Omental fat pad (tissue), 4 donors: Measurements from ENCODE around the gene LMO3. TPM values are rescaled to one million over a fixed set of nuclear protein-coding genes. Genes with fewer than 3 reads are reported as not detected.

Experiments
- ATAC-seq: fragments of 150-250 bp; one replicate; pipeline ENCODE4 v1.9.1; 2016; ENCODE audit warnings: mild to moderate bottlenecking, moderate library complexity; ENCODE audit not compliant: low FRiP score
- DNase-seq: peaks from one replicate; pipeline ENCODE4 v3.0.0-alpha.2; 2019; ENCODE audit warnings: low spot score
- CTCF ChIP-seq, 3 donors: fragments of 450-650 bp; IDR thresholded peaks; one replicate each; pipeline ENCODE4 v1.5.1; 2016 to 2017; ENCODE audit warnings: antibody characterized with exemption in 3 of 3, mild to moderate bottlenecking in 3 of 3, moderate library complexity in 2 of 3
- total RNA-seq, 4 donors: library from RNA; depleted of rRNA; stranded (reverse); fragments of >200 nt; gene quantifications; one replicate each; pipeline ENCODE4 v1.1.0, GENCODE V29; 2016

Gene LMO3
- total RNA-seq, 4 donors from 2014 or later = 13.1 to 169 (median 93.0) TPM

- no peak for TF ChIP-seq CTCF (IDR thresholded peaks at IDR 0.05)
- ATAC-seq (no peak), DNase-seq (no peak)
Observed at GRCh38 chr12:16515666-16516065, 90.3 kb downstream of the LMO3 start.

GRCh38 chr12:16513231-16513630 is 92.7 kb downstream of the LMO3 start:
- ATAC-seq (no peak), DNase-seq (no peak)
- no peak for TF ChIP-seq CTCF (IDR thresholded peaks at IDR 0.05)

GRCh38 chr12:16509411-16509810 is 96.6 kb downstream of the LMO3 start:
- no peak for DNase-seq
- no peak for ATAC-seq
- no peak for TF ChIP-seq CTCF (IDR thresholded peaks at IDR 0.05)

- no peak for ATAC-seq
- no peak for TF ChIP-seq CTCF (IDR thresholded peaks at IDR 0.05)
- DNase-seq = no peak
Observed at GRCh38 chr12:16506394-16506793, 99.6 kb downstream of the LMO3 start.

- ATAC-seq (no peak), DNase-seq (no peak)
- no peak for TF ChIP-seq CTCF (IDR thresholded peaks at IDR 0.05)
Observed at GRCh38 chr12:16504200-16504599, 101.8 kb downstream of the LMO3 start.

GRCh38 chr12:16499611-16500010 is 106.4 kb downstream of the LMO3 start:
- ATAC-seq (no peak), DNase-seq (no peak)
- no peak for TF ChIP-seq CTCF (IDR thresholded peaks at IDR 0.05)
